GM18526 (cell line): Measurements from ENCODE around the gene NGFR.

ENCODE experiments used
- POLR2A ChIP-seq: IDR thresholded peaks from 3 replicates; pipeline ENCODE4 v1.6.1; 2011; ENCODE audit not compliant: insufficient read length; ENCODE audit errors: extremely low read depth

Gene NGFR

GRCh38 chr17:49494986-49495841, at the start of gene NGFR:
NGFR (plus strand) TSS chr17:49495293; CDS start chr17:49495418, 125 bp downstream.
- TF ChIP-seq POLR2A: peak; percentile 24

GRCh38 chr17:49445591-49445990, 49.5 kb upstream of the NGFR start:
- TF ChIP-seq POLR2A: no peak

- TF ChIP-seq POLR2A: no peak
These were observed 47.3 kb upstream of the NGFR start for GRCh38 chr17:49447628-49448302.

- TF ChIP-seq POLR2A: no peak
These were observed 44.9 kb upstream of the NGFR start for GRCh38 chr17:49450181-49450580.

GRCh38 chr17:49450735-49451134, 44.4 kb upstream of the NGFR start:
- TF ChIP-seq POLR2A: no peak

- TF ChIP-seq POLR2A: no peak
These were observed 42.9 kb upstream of the NGFR start for GRCh38 chr17:49452201-49452600.

GRCh38 chr17:49452661-49453060, 42.4 kb upstream of the NGFR start:
- no peak for TF ChIP-seq POLR2A

- no peak for TF ChIP-seq POLR2A
These were observed 41.0 kb upstream of the NGFR start for GRCh38 chr17:49454050-49454449.

GRCh38 chr17:49455272-49455861, 39.7 kb upstream of the NGFR start:
- no peak for TF ChIP-seq POLR2A

GRCh38 chr17:49456183-49456965, 38.7 kb upstream of the NGFR start:
- TF ChIP-seq POLR2A: no peak

- no peak for TF ChIP-seq POLR2A
These were observed 37.2 kb upstream of the NGFR start for GRCh38 chr17:49457564-49458535.

- no peak for TF ChIP-seq POLR2A
These were observed 35.6 kb upstream of the NGFR start for GRCh38 chr17:49459401-49459984.

- no peak for TF ChIP-seq POLR2A
These were observed 34.7 kb upstream of the NGFR start for GRCh38 chr17:49460401-49460800.

- TF ChIP-seq POLR2A: no peak
These were observed 33.5 kb upstream of the NGFR start for GRCh38 chr17:49461580-49461979.
